Urinary bladder (tissue), 4 donors: ENCODE measurements around the gene PAIP2. TPM values are rescaled to one million over a fixed set of nuclear protein-coding genes. Genes with fewer than 3 reads are reported as not detected.
"Not testable (repeated sequence)": the region's sequence is repeated elsewhere in the genome, so short reads cannot be mapped to it uniquely, and the experiment has no call there.

Source experiments
- DNase-seq: peaks from one replicate; pipeline ENCODE4 v3.0.0-alpha.2; 2015; ENCODE audit errors: extremely low spot score
- H3K27ac ChIP-seq: one replicate; pipeline ENCODE4 v1.5.1; 2013; ENCODE audit warnings: low read depth, mild to moderate bottlenecking, moderate library complexity
- H3K36me3 ChIP-seq: one replicate; pipeline ENCODE4 v1.6.1; 2013; ENCODE audit warnings: mild to moderate bottlenecking, moderate library complexity; ENCODE audit not compliant: insufficient read depth
- H3K4me1 ChIP-seq: one replicate; pipeline ENCODE4 v1.6.1; 2013; ENCODE audit warnings: mild to moderate bottlenecking, moderate library complexity; ENCODE audit not compliant: insufficient read depth
- H3K4me3 ChIP-seq: one replicate; pipeline ENCODE4 v1.5.1; 2013; ENCODE audit warnings: low read depth, low read length
- WGBS: extraction: QIAGEN DNeasy Blood & Tissue Kit; methylation state at CpG from one replicate; pipeline ENCODE4 v1.1.7; 2013; 5-methylcytosine and 5-hydroxymethylcytosine counted together
- polyA plus RNA-seq: library from polyadenylated mRNA; stranded (reverse); fragments of 200-250 nt; gene quantifications from one replicate; pipeline ENCODE4 v1.2.3, GENCODE V29; 2013
- total RNA-seq: library from RNA; depleted of rRNA; stranded (reverse); fragments of >200 nt; gene quantifications from one replicate; pipeline ENCODE4 v1.2.3, GENCODE V29; 2014
- donor health status: healthy with polysubstance abuse.
- donor health status: healthy.

Gene PAIP2
- total and polyA plus RNA-seq, 2 donors, result 91.9 to 110 TPM

DNA sequence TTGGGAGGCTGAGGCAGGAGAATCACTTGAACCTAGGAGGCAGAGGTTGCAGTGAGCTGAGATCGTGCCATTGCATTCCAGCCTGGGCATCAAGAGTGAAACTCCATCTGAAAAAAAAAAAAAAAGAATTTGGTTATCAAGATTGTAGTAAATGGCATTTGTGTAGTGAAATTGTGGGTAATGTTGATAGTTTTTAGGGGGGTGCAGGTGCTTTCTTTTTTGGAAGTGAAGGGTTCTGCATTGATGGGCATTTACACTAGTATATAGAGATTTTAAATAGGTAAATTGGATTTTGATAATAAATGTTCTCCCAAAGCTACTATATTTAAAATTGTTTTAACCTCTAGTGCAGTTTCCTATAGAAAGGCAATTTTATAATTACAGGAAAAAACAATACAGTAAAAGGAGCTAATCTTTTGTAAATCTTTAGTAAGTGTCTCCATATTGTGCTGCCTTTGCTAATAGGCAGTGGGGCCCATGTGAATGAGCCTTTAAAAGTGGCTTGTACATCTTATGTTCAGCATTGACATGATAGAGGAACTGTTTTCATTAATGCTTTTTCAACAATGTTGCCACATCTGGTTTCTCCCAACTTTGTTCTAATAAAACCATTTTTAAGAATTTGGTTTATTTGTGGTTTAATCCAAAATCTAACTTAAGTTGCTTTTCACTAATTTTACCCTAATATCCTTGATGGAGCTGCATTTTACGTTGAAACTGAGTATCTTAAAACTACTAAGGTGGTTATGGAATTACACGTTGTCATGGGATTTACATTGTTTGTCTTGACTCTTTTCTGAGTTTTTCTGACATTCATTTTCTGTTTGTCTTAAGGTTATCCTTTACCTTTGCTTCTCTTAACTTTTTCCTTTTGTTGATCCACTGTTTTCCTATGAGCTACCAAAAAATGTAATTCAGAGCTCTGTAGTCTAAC lies 37.0 kb upstream of the PAIP2 start:
- H3K4me3 ChIP-seq, result no peak overlapping the region
- H3K4me1 ChIP-seq, result no peaks in the 10 kb centered on the region
- no peaks in the 10 kb centered on the region for H3K36me3 ChIP-seq
- WGBS, result 45% methylated on average over 3 of the region's 3 CpGs
- H3K27ac ChIP-seq, result no peak overlapping the region
- no peak for DNase-seq

DNA sequence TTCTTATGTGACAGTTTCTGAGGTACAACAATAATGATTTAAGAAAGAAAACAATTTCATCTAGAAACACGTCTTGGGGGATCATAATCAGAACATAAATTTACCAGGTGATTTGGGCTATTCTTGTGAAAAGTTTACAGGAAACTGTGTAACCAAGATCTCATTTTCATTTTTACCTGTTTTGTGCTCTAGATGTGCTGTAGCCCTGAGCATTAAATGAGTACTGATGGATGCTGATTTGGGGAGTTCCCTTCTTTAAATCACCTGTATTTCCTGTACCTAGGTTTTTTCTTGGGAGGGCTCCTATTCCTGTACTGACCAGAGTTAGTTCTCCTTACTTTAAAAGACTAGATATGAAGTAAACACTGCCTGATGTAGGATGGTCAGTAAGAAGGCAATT lies 35.5 kb upstream of the PAIP2 start:
- Histone ChIP-seq H3K4me1 (no peaks in the 10 kb centered on the region), H3K27ac (no peak overlapping the region), H3K4me3 (no peak overlapping the region), H3K36me3 (no peaks in the 10 kb centered on the region)
- WGBS, result 26% methylated on average over 1 of the region's 1 CpG
- no peak for DNase-seq

DNA sequence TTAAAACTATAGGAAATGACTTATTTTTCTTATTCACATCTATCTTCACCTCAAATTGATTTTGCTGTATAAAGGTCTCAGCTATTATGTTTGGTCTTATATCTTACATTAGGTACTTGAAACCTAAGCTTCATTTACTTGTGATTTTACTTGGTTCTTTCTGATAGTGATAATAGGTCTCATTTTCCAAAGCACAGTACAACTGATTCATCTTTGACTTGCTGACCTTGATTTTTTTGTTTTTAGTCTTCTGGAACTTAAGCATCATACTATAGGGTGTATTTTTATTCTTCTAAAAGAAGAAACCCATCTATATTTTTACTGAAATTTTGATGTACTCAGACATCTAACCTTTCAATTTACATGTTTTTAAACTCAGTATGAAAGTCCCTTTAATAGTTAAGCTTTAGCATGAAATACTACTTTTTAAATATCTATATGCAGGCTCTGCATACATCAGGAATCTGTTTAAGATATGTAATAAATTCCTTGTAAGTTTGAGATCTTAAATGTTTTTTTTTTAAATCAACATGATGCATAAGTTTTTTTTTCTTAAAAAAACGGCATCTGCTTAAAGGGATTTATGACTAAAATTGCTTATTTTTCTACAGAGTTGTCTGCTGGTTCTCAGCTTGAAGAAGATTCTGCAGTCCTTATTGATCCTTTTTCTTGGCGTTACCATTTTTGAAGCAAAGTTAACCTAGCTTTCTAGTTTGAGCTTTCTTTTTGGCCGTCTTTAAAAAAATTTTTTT lies 34.9 kb upstream of the PAIP2 start:
- no peak for DNase-seq
- Histone ChIP-seq H3K36me3 (no peaks in the 10 kb centered on the region), H3K4me3 (no peak overlapping the region), H3K4me1 (no peaks in the 10 kb centered on the region), H3K27ac (no peak overlapping the region)
- 54% methylated on average over 3 of the region's 3 CpGs for WGBS

DNA sequence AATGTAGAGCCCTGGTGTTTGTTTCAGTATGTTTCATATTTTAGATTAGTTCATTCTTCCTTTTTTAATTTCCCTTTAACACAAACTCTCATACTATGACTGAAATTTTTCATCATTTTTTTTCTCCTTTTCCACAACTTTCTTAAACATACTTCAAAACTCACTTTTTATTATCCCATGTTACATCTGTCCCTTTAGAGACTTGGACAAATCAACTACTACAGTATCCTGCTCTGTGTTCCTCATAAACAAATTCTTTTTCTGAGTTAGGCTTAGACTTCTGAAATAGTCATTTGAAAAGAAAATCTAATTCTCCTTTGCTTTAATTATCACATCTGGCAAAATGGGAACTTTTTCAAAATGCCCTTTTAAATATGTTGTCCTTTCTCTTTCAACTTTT lies 32.9 kb upstream of the PAIP2 start:
- H3K27ac ChIP-seq, result no peak overlapping the region
- no peaks in the 10 kb centered on the region for H3K36me3 ChIP-seq
- H3K4me1 ChIP-seq, result no peaks in the 10 kb centered on the region
- no peak for DNase-seq
- no peak overlapping the region for H3K4me3 ChIP-seq

DNA sequence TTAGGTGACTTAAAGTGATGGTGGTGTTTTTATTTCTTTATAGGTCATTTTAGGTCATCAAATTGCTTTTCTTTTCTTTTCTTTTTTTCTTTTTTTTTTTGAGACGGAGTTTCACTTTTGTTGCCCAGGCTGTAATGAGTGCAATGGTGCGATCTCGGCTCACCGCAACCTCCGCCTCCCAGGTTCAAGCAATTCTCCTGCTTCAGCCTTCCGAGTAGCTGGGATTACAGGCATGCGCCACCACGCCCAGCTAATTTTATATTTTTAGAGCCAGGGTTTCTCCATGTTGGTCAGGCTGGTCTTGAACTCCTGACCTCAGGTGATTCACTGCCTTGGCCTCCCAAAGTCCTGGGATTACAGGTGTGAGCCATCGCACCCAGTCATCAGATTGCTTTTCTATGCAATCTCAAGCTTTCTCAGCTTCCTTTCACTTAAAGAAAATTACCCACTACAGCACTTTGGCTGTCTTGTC lies 30.9 kb upstream of the PAIP2 start:
- not testable (repeated sequence) for H3K36me3 ChIP-seq, H3K27ac ChIP-seq, H3K4me1 ChIP-seq, H3K4me3 ChIP-seq, DNase-seq
- 88% methylated on average over 9 of the region's 9 CpGs for WGBS

DNA sequence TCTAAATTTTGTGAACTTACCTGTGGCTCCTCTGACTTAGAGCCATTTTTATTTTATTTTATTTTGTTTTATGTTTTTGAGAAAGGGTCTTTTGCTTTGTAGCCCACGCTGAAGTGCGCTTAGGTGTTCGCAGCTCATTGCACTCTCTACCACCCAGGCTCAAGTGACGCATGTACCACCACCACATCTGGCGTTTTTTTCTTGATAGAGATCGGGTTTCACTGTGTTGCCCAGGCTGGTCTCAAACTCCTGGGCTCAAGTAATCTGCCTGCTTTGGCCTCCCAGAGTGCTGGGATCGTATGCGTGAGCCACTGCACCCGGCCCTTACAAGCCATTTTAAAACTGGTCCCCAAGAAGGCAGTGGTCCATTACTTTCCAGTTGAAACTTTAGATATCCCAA lies 29.6 kb upstream of the PAIP2 start:
- DNase-seq, result no peak
- Histone ChIP-seq H3K27ac (no peak overlapping the region), H3K4me1 (no peaks in the 10 kb centered on the region), H3K36me3 (no peaks in the 10 kb centered on the region), H3K4me3 (no peak overlapping the region)
- WGBS, result 81% methylated on average over 9 of the region's 9 CpGs

DNA sequence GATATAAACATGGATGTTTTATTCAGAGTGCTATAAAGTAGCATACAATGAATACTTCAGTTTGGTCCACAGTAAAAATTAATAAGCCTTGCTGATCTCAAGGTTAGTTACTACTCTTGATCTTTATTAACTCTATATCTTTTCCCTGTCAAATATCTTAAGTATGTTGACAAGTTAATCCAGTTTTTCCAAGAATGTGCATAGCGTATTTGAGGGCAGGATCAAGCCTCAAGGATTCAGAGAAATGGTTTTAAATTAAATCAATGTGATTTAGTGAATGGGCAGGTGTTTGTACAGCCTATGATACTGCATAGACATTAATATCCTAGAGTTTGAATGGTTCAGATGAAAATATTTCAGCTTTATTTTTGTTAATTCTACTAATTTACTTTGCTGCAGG lies 27.4 kb upstream of the PAIP2 start:
- Histone ChIP-seq H3K27ac (no peak overlapping the region), H3K4me1 (no peaks in the 10 kb centered on the region), H3K36me3 (no peaks in the 10 kb centered on the region), H3K4me3 (no peak overlapping the region)
- 69% methylated on average over 1 of the region's 1 CpG for WGBS
- DNase-seq, result no peak

DNA sequence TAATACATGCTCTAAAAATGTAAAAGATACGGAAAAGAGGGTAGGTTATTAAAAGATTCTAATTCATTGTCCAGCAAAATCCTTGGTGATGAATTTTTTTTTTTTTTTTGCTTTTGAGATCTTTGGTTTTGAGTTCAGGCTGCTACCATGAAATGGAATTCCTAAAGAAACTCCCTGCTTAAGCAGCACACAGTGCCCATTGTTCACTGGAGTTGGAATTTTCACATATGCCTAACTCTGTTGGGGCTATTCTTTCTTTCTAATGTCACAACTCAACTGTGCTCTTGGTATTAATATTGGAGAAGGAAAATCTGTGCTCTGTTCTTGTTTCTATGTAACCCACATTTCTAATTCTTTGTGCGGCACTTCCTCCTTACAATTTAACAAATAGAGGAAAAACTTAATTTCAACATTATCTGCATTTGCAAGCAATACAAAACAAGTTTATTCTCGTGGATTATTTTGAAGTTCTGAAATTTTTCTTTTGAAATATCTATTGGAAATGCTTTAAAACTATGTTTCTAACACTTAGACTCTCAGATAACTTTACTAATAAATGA lies 26.5 kb upstream of the PAIP2 start:
- 80% methylated on average over 3 of the region's 3 CpGs for WGBS
- no peak overlapping the region for H3K4me3 ChIP-seq
- H3K36me3 ChIP-seq, result peaks cover 2% of the 10 kb centered on the region
- H3K4me1 ChIP-seq, result no peaks in the 10 kb centered on the region
- no peak for DNase-seq
- H3K27ac ChIP-seq, result no peak overlapping the region

DNA sequence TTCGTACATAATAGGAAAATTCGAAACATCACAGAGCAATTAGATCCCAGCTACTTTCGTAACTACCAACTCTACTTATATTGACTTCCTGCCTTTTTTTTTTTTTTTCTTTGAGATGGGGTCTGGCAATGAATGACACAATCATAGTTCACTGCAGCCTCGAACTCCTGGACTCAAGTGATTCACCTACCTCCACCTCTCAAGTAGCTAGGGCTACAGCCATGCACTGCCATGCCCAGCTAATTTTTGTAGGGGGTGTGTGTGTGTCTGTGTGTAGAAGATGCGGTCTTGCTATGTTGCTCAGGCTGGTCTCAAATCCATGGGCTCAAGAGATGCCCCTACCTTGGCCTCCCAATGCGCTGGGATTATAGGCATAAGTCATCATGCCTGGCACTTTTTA lies 5.8 kb upstream of the PAIP2 start:
- no peaks in the 10 kb centered on the region for H3K4me1 ChIP-seq
- WGBS, result 66% methylated on average over 6 of the region's 6 CpGs
- peaks cover 3% of the 10 kb centered on the region for H3K36me3 ChIP-seq
- no peak for DNase-seq
- no peak overlapping the region for H3K4me3 ChIP-seq
- H3K27ac ChIP-seq, result peak overlapping the region; percentile 70

DNA sequence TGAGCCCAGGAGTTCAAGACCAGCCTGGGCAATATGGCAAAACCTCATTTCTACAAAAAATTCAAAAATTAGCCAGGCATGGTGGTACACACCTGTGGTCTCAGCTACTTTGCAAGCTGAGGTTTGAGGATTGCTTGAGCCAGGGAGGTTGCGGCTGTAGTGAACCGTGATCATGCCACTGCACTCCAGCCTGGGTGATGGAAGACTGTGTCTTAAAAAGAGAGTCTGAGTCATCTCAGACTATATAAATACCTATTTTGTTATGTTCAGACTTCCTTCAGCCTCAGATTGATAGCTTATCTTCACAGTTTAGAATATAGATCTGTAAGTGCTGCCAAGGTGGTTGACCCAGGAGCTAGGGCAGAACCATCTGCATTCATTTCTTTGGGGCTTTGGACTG lies 1.6 kb upstream of the PAIP2 start:
- no peak overlapping the region for H3K27ac ChIP-seq
- no peaks in the 10 kb centered on the region for H3K4me1 ChIP-seq
- no peak overlapping the region for H3K4me3 ChIP-seq
- 76% methylated on average over 2 of the region's 2 CpGs for WGBS
- no peaks in the 10 kb centered on the region for H3K36me3 ChIP-seq
- DNase-seq, result no peak

DNA sequence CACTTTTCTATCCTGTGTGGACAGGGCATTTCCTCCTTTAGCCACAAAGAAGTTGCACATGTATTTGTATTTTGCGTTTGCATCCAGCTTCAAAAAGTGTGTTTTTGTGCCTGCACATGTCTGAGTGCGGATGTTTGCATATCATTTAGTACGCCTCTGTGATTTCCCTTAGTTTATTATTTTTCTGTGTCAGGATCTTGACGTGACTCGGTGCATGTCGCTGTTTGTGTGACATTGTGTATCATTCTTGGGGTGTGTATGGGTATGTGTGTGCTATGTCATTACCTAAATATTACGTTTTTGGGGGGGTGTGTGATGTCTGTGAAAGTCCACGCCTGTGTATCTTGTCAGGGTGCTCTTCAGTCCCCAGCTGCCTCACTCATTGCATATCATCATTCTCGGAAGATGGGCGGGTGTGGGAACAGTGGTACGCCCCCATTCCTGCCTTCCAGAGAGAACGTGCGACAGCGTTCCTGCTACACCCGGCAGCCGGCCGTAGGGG lies 416 bp upstream of the PAIP2 start:
- Histone ChIP-seq H3K4me3 (peak overlapping the region; percentile 68), H3K4me1 (no peaks in the 10 kb centered on the region), H3K27ac (no peak overlapping the region), H3K36me3 (no peaks in the 10 kb centered on the region)
- no peak for DNase-seq
- WGBS, result 4% methylated on average over 17 of the region's 17 CpGs

DNA sequence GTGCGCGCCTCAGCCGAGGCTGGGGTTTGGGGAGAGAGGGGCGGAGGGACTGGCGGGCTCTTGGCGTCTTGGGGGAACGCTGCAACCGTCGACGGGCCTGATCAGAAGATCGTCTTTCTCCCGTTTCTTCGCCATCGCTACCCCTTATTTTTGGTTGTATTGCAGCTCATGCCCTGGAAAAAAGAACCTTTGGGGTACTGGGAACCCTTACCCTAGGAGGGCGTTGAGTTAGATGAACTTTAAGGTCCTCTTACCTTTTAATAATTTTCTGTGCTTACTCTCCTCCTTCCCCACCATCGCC lies 719 bp downstream of the PAIP2 start:
- H3K4me1 ChIP-seq, result no peaks in the 10 kb centered on the region
- WGBS, result 1% methylated on average over 16 of the region's 16 CpGs
- peak overlapping the region; percentile 68 for H3K4me3 ChIP-seq
- no peak for DNase-seq
- H3K36me3 ChIP-seq, result no peaks in the 10 kb centered on the region
- peak overlapping the region; percentile 99 for H3K27ac ChIP-seq

DNA sequence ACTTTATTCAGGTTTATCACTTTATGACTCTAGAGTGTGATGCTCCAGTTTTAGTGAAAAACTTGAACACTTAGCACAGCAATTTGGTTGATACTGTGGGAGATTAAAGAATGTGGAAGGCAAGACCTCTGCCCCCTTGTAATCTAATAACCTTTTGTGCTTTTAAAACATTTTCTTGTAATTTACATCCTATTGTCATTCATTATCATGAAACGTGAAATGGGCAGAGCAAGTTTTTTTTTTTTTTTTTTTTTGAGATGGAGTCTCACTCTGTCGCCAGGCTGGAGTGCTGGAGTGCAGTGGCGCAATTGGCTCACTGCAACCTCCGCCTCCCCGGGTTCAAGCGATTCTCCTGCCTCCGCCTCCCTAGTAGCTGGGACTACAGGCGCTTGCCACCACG lies 1.8 kb downstream of the PAIP2 start:
- WGBS, result 82% methylated on average over 9 of the region's 9 CpGs
- H3K4me3 ChIP-seq, result peak overlapping the region; percentile 18
- H3K36me3 ChIP-seq, result no peaks in the 10 kb centered on the region
- no peak overlapping the region for H3K27ac ChIP-seq
- no peak for DNase-seq
- H3K4me1 ChIP-seq, result no peaks in the 10 kb centered on the region

DNA sequence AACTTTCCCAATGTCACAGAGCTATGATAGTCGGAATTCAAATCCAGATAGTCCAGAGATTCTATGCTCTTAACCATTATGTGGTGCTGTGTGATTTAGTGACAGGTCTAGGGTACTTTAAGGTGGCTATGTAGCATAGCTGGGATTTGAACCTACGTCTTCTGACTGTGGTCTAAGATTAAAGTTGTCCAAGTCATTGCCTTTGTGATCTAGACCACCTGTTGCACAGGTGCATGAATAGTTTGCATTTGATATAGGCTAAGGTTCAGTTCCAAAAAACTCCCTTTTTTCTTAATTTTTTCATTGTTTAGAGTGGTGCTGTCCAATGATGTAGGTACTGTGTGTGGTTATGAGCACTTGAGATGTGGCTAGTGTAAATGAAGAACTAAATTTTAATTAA lies 2.5 kb downstream of the PAIP2 start:
- H3K4me1 ChIP-seq, result no peaks in the 10 kb centered on the region
- H3K27ac ChIP-seq, result no peak overlapping the region
- no peak for DNase-seq
- H3K4me3 ChIP-seq, result no peak overlapping the region
- H3K36me3 ChIP-seq, result no peaks in the 10 kb centered on the region
- WGBS, result 58% methylated on average over 2 of the region's 2 CpGs
